Central memory CD4-positive, alpha-beta T cell (primary cell): ENCODE data around the gene EPC1.
"Not testable (repeated sequence)": the region's sequence is repeated elsewhere in the genome, so short reads cannot be mapped to it uniquely, and the experiment has no call there.

Experiments
- DNase-seq: peaks from one replicate; pipeline ENCODE4 v3.0.0; 2022

The EPC1 gene

DNA sequence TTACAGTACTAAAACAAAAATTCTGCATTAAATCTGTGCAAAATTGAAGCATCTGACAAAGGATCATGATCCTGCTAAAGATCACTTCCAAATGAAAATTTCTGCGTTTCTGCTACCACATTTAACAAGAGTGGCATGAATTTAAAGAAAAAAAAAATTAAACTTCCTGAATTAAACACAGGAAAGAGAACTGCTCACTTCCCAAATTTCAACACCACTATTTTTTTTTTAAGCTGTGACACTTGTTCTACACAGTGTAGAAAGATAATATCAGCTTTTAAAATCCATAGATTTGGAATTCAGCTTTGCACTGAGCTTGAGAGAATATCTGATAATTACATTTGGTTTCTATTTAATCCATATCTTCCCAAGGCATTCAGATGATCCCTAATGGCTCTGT is 73.6 kb downstream of the EPC1 start:
- DNase-seq, result no peak

DNA sequence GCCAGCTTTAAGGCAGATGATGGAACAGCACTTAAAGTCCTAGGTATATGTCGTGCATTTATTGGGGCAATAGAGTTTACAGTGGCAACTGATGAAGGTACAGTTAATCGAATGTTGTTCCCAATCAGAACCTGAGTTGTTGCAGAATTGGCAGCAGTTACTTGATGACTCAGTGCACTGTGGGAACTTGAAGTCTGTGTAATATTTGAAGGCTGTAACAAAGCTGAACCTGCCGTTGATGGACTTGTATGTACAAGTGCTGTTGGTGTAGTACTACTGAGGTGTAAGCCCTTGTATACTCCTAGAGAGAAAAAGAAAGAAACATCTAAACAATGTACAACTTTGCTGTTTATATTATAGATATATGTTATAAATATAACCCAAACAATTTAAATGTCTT is 75.3 kb downstream of the EPC1 start:
- no peak for DNase-seq

DNA sequence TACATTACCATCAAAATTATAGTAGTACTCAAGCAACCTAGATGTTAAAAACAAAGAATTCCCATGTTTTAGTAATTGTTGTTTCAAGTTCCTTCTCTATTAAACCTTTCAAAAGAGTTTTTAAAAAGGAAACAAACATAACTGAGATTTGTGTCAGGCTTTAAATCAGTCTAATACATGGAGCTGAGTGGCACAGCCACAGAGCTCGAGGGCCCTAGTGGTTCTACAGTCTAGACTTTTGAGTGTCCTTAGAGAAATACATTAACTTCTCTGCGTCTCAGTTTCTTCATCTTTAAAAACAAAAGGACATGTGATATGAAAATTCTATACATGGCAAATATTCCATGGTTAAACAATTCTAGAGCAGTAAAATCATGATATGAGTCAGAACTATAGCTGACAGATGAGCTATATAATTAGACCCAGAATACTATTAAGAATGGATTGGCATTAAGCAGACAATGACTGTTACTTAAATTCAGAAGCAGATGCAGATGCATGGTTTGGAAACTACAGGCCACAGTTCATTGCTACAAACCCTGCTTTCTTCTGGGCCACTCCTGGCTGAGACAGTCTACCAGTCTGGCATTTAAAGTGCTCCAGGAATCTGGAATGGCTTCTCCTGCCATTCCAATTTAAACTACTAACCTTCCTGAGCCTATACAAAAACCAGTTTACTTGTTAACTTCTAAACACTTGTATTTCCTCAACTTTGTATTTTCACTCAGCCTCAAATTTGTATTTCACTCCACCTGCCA is 77.4 kb downstream of the EPC1 start:
- DNase-seq, result no peak

DNA sequence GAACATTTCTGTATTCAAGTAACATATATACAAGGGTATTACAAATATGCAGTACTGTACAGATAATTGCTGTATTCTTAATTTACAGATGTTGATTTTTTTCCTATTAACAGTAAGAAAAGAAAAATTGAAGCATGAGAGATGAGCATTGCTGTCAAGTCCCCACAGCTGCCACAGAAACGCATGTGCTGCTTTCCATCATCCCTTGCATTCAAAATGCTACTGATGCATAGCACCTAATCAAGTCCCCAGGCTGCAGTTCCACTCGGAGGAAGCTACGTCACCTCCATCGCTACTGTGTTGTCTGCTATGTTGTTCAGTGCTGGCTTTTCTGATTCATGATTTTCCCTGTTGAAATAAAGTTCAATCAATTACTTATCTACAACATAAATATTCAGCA is 78.2 kb downstream of the EPC1 start:
- no peak for DNase-seq

DNA sequence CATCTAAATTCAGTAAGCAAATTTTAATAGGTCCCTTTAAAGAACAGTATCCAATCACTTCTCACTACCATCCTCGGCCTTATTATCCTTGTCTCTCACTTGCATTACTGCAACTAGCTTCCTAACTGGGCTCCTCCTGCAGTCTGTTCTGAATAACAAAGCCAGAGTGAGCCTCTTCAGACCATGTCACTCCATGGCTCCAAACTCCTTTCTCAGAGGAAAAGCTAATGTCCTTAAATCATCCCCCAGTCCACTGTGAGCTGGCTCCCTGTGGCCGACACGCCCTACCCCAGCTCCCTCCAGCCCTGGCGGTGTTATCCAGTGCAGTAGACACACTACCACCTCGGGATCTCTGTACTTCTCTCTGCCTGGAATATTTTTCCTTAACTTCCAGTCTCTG is 80.0 kb downstream of the EPC1 start:
- DNase-seq, result no peak

DNA sequence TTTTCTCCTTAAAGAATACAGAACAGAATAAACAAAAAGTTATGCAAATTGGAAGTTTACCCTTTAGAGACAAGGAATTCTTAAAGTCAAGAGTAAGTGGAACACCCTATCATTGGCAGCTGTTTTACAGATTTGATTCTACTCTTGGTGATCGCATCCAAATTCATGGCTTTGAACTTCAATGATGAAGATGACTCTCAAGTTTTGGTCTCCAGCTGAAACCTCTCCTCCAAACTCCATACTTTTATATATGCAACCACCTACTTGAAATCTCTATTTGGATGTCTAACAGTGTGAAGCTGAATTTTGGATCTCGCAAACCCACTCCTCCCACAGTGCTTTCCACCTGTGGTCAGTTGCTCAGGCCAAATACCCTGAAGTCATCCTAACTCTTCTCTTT is 80.4 kb downstream of the EPC1 start:
- no peak for DNase-seq

DNA sequence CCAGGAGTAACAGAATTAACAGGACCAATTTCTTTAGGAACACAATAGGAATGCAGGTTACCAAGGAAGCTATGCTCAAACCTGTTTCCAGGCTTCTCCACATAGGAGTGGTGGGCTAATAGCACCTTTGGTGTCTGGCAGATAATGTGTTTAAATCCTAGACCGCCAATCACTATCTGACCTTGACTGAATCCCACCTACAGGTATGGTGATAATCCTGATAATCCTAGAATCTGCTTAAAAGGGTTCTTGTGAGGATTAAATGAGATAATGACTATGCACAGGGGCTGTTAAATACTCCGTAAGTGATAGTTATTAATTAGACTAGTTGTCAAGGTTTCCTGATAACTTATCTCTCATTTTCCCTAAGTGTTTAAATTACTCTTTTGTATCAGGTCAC is 81.2 kb downstream of the EPC1 start:
- no peak for DNase-seq

DNA sequence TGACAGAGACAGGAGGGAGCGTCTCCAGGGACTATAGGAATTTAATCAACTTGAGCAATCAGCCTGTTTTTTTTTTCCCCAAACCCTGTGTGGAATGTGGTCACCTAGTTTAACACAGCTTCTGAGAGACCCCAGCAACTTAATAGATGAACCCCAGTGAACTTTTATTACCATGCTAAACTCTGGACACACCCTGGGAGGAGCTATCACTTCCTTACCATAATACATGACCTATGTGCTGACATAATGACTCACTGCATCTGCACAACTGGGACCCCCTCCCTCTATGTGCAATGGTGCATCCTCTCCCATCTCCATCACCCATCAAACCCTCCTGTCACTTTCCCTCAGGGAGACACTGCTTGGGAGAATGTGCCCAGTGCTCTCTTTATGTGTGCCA is 83.7 kb downstream of the EPC1 start:
- no peak for DNase-seq

DNA sequence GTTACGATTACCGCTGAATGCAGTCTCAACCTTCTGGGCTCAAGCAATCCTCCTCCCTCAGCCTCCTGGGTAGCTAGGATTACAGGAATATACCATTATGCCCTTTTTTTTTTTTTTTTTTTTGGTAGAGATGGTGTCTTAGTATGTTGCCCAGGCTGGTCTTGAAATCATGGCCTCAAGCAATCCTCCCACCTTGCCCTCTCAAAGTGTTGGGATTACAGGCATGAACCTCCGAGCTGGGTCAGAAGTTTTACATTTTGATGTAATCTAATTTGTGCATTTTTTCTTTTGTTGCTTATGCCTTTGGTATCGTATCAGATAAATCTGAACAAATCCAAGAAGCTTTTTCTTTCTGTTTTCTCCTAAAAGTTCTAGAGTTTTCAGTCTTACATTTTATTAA is 87.4 kb downstream of the EPC1 start:
- DNase-seq, result no peak

DNA sequence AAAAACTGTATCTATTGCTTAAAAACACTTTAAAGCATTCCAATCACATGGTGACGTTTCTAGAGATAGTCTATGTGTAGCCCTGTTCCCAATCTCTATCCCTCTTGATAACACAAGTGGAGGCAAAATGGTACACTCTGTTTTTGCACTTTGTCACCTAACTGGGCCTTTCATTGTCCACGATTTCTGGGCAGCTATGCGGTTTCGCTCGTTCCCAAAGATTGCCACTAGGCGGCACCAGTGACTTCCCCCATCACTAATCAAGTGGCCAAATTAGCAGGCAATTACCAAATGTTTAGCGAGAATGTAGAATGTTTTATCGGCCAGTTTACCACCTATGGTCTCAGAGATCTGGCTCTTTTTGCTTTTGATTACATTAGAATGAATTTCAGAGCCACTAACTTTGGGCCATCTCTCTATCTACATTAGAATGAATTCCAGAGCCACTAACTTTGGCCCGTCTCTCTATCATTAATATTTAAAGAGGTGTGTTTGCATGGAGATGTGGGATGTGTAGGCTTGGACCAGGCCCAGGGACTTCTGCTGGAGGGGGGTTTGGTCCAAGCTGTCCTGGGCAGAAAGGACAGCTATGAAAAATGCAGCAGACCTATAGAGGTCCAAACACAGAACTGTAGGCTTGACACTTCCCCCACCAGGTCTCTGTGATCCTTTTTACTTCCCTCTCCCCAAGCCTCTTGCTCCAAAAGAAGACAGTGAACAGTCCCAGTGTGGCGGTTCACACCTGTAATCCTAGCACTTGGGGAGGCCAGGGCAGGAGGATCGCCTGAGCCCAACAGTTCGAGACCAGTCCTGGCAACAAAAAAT is 90.1 kb downstream of the EPC1 start:
- DNase-seq, result peak; percentile 55

DNA sequence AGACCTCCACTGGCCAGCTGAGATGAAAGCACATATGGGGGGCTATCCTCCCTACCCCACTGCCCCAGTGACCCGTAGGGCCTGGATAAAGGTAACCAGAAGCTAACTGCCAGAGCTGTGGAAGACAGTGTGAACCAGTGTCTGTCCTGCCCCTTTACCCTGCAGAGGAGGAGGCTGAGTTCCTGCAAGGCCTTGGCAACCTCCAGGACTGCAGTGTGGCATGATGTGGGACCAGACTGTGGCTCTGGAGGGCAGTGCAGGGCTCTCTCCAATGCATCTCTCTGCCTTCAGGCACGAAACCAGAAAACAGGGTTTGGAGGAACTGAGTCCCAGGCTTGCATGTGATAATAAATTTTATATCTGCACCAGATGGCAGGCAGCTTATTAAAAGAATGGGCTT is 93.1 kb downstream of the EPC1 start:
- no peak for DNase-seq

DNA sequence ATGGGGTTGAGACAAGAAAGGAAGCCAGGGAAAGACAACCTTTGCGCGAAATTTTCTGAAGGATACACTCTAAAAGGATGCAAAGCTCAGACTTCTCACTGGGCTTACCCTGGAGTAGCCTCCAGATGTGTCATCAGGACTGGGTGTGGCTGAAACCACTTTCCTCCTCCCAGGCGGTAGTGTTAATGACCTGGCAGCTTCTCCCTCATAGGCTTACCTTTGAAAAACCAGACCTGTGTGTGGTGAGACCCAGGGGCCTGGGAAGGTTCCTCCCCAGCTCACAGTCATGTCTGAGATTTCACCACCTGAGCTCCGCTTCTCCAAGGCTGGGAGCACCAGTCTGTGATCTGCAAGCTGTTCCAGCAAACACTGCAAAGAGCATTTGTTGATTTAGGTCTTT is 93.7 kb downstream of the EPC1 start:
- no peak for DNase-seq

DNA sequence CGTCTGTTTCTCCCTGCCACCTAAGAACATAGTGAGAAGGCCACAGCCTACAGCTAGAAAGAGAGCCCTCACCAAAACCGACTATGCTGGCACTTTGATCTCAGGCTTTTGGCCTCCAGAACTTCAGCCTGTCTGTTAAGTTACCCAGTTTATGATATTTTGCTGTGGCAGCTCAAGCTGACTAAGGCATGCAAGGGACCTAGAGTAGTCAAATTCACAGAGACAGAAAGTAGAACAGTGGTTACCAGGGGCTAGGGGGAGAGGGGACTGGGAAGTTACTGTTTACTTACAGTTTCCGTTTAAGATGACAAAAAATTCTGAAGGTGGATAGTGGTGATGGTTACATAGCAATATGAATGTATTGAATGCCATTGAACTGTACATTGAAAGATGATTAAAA is 96.5 kb downstream of the EPC1 start:
- not testable (repeated sequence) for DNase-seq

DNA sequence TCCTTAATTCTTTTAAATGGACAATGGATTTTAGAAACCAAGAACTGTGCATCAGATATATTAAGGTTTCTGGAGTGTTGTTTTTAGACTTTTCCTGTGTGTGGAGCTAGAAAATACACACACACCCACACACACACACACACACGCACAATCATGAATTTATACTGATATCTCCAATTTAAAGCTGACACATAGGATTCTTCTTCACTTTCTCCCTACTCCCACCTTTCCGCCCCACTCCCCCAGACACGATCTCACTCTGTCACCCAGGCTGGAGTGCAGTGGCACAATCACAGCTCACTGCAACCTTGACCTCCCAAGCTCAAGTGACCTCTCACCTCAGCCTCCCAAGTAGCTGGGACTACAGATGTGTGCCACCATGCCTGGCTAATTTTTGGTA is 100.3 kb downstream of the EPC1 start:
- DNase-seq, result no peak

DNA sequence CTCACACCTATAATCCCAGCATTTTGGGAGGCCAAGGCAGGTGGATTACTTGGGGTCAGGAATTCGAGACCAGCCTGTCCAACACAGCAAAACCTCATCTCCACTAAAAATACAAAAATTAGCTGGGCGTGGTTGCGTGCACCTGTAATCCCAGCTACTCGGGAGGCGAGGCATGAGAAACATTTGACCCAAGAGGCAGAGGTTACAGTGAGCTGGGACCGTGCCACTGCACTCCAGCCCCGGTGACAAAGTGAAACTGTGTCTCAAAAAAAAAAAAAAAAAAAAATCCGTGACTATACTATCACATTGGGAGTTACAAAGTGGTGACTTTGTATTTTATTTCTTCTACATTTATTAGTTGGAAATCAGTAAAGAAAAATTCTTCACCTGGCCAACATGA is 101.2 kb downstream of the EPC1 start:
- no peak for DNase-seq

DNA sequence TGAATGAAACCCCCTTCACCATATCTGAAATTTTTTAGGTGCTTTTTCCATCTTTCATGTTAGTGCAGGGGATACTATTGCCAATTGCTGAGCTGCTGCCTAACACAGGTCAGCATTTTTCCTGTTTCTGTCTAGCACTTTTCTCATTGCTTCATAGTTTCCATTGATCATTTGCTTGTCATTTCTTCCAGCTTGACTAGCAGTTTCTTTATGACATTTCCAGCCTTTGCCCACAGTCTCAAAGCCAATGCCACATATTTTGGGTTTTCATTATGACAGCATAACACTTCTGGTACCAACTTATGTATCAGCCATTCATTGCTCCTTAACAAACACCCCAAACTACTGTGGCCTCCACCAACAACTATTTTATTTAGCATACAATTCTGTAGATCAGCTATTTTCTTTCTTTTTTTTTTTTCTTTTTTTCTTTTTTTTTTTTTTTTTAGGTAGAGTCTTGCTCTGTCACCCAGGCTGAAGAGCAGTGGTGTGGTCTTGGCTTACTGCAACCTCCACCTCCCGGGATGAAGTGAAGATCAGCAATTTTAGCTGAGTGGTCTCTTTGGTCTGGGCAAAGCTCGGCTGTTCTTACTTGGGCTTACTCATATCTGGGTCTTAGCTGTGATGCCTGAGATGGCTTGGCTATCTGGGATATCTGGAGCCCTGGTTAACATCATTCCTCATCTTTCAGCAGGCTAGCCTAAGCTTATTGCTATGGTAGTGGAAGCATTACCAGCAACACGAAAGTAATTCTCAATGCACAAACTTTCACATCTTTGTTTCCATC is 102.3 kb downstream of the EPC1 start:
- DNase-seq, result no peak

DNA sequence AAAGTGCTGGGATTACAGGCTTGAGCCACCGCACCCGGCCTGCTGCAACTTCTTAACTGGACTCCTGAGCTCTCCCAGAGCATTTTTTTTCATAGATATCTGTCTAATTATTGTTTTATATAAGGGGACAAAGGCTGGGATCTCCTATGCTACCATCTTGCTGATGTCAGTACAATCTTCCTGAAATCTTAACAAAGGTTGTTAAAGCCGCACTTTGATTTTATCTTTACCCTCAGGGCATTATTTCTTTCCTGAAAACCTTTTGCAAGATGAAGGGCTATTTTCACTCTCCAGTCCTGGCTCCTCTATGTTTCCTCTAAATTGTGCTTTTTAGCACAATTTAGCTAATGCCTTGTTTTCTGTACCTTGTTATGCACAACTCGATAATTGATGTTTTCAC is 102.9 kb downstream of the EPC1 start:
- no peak for DNase-seq

DNA sequence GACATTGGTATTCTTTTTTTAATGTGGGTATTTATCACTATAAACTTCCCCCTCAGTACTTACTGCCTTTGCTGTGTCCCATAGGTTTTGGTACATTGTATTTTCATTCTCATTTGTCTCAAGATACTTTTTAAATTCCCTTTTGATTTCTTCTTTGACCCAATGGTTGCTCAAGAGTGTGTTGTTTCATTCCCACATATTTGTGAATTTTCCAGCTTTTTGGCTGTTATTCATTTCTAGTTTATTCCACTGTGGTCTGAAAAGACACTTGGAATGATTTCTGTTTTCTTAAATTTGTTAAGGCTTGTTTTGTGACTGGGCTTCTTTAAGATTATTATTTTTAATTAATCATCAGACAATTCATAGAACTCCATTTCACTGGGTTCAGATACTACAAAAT is 105.0 kb downstream of the EPC1 start:
- no peak for DNase-seq

DNA sequence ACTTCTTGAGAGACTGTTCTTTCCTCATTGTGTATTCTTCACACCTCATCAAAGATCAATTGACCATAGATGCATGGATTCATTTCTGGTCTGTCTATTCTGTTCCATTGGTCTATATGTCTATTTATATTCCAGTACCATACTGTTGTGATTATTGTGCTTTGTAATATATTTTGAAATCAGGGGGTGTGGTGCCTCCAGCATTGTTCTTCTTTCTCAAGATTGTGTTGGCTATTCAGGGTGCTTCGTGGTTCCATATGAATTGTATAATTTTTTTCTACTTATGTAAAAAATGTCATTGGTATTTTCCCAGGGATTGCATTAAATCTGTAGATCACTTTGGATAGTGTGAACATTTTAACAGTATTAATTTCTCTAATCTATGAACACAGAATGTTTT is 106.5 kb downstream of the EPC1 start:
- DNase-seq, result no peak

DNA sequence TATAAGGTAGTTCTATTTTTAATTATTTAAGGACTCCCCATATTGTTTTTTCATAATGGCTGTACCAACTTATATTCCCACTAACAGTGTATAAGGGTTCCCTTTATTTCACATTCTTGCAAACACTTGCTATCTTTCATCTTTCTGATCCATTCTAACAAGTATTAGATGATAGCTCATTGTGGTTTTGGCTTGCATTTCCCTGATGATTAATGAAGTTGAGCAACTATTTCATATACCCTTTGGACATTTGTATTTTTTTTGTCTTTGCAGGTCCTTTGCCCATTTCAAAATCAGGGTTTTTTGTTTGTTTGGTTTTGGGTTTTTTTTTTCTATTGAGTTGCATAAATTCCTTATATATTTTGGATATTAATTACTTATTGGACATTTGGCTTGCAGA is 107.2 kb downstream of the EPC1 start:
- DNase-seq, result no peak

DNA sequence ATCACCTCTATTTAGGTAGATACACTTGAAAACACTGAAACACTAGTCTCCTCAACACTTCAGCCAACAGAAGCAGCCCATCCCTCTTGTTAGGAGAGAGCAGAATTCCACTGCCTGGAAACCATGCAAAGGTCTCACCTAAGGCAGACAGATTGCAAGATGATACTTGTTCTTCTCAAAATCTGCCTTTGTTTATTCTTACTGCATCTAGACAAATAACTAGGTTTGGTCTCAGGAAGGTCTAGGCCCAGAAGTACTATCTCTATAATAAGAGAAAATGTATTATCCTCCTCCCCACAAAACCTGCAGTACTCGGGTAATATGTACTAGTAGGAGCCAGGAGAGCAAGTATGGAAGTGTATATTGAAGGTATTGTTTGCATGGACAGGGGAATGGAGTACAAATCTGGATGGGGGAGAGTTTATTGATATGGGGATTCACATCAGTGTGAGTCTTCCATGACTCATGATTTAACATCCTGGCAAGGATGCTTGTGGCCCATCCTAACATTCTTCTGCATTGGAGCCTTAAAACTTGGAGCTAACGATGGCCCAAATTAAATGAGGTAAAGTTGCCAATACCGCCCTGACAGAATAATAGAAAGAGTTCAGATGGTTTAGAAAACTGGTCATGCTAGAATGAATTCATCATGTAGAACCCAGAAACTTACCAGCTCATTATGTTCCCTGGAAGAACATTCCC is 109.2 kb downstream of the EPC1 start:
- DNase-seq, result no peak

DNA sequence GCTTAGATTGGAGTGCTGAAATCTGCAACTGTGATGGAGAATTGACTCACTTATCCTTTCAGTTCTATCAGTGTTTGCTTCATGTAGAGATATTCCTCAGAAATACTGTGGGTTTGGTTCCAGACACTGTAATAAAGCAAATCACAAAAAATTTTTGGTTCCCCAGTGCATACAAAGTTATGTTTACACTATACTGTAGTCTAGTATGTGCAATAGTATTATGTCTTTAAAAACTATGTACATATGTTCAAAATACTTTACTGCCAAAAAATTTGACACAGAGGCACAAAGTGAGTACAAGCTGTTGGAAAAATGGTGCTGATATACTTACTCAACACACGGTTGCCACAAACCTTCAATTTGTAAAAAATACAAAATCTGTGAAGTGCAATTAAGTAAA is 112.5 kb downstream of the EPC1 start:
- DNase-seq, result no peak

DNA sequence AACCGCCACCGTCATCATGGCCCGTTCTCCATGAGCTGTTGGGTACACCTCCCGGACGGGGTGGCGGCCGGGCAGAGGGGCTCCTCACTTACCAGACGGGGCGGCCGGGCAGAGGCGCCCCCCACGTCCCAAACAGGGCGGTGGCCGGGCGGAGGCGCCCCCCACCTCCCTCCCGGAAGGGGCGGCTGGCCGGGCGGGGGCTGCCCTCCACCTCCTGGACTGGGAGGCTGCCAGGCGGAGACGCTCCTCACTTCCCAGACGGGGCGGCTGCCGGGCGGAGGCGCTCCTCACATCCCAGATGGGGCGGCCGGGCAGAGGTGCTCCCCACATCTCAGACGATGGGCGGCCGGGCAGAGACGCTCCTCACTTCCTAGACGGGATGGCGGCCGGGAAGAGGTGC is 113.6 kb downstream of the EPC1 start:
- DNase-seq, result not testable (repeated sequence)
